GM18873 (cell line): ENCODE measurements around the gene MTHFD1L.

Experiments
- ATAC-seq: cut with Tn5 transposase; IDR thresholded peaks from one replicate; pipeline ENCODE4 v1.9.1; 2021; ENCODE audit warnings: mild to moderate bottlenecking, moderate library complexity, moderate number of reproducible peaks; ENCODE audit not compliant: unreplicated experiment, low FRiP score

MTHFD1L gene

GRCh38 chr6:150897400-150897943 lies 32.0 kb downstream of the MTHFD1L start:
- no peak for ATAC-seq

GRCh38 chr6:150898399-150899170 lies 33.1 kb downstream of the MTHFD1L start:
- ATAC-seq, result no peak

DNA sequence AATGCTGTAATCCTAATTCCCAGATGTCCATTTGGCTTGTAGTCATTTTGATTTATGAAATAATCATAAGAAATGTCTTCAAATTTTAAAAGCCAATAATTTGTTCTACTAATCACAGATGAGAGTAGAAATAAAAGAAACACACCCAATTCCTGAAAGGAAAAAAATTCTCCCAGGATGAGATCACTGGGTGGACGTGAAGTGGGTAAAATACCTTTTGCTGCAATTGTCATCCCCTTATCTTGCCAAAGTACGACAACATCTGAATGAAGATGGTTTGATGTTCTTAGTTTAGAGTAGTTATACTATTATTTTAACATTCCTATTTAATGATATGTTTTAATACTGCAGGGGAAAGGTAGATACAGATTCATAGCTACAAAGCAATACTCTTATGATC lies 33.7 kb downstream of the MTHFD1L start:
- no peak for ATAC-seq

DNA sequence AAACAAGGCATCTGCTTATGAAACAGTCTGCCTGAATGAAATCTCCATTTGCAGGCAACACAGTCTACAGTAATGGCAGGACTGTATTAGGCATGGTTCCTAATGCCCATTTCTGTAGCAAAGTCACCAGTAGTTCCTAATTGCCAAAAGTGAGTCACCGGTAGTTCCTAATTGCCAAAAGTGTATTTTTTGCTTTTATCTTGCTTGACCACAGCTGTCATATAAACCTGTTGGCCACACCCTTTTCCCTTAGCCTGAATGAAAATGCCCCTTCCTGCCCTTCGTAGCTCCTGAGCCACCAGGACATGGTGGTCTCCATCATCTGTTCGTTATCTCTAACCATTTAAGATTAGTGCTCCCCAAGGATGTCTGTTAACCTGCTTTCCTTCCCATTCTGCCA lies 34.5 kb downstream of the MTHFD1L start:
- ATAC-seq, result no peak

DNA sequence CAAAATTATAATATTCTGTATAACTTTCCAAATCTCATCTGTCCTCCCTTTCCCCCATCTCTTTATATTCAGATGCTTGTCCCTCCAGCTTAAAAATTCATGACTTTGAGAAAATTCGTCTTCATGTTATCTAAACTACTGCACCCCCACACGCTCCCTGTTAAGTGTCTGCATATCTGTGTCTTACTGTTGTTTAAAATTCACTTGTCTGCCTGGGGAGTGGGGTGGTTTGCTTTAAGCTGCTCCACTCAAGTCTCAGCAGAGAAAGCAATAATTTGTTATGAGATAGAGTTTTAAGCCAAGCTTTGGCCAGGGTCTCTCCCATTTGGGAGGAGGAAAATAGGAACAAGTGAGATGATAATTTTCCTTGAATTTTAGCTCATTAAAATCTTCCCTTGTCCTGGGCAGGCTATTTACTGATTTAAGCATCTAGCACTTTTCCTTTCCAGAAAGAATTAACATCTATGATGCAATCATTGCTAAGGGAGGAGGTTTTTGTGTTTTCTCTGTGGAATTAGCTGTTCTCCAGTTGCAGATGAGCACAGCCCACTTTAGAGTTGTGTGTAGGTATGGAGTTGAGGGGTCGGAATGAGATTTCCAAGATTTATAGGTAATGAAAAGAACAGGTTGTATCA lies 36.8 kb downstream of the MTHFD1L start:
- no peak for ATAC-seq

DNA sequence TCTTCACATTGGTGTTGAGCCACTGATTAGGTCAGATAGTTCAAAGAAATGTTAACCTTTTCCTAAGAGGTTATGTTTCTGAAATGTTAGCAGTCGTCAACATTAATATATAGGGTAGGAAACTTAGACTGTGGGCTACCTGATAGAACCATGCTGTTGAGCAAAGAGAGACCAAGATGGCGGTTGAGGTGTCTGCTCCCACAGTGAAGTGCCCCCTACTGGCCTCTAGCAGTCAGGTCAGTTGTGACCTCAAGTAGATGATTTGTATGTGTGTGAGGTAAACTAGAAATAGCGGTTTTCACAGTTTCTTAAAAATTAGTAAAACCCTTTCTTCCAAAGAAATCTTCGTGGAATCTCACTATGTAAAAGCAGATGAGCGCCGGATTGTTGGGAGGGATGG lies 40.3 kb downstream of the MTHFD1L start:
- no peak for ATAC-seq

- ATAC-seq, result no peak
These were observed 41.3 kb downstream of the MTHFD1L start for GRCh38 chr6:150906641-150907326.

DNA sequence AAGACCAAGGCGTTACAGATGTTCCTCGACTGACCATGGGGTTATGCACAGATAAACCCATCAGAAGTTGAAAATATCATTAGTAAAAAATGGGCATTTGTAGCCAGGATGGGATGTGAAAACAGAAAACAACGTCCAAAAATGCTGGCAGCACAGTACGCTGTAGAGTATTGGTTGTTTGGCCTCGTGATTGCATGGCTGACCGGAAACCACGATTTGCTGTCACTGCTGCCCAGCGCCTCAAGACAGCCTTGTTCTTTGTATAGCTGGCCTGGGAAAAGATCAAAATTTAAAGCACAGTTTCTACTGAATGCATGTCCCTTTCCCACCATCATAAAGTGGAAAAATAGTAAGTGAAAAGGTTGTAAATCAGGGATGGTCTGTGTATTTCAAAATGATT lies 41.9 kb downstream of the MTHFD1L start:
- ATAC-seq, result no peak

DNA sequence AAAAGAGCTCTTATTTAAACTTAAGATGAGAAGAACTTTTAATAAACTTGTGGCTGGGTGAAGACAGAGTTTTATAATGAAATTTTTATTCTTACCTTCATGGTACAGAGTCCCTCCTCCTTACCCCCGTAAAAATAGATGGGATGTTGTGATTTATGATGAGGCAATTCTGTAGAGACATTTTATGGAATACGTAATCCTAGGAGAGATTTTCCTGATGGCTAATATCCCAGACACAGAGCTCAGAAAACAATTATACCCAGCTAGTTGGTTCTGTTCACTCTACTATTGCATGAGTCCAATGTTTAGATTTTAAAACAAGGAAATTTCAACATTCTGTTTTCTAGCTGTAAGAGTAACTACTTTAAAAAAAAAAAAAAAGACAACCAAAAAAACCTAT lies 43.4 kb downstream of the MTHFD1L start:
- no peak for ATAC-seq

DNA sequence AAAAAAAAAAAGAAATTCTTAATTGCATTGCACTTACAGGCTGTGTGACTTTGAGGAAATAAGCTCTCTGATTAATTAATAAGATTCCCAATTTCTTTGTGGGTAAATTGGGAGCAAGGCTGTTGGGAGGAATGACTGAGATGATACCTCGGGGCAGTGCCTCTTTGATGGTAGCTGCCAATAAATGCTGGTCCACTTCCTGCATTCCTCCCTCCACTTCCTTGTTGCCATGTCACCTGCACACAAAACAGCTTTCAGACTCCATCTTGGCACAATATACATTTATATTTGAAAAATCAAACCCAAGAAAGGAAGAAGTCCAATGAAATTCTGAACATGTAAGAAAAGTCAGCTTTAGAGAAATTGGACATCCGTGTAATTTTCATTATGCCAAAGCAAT lies 45.1 kb downstream of the MTHFD1L start:
- ATAC-seq, result no peak

GRCh38 chr6:150914372-150914771 lies 48.9 kb downstream of the MTHFD1L start:
- no peak for ATAC-seq

- no peak for ATAC-seq
These were observed 49.8 kb downstream of the MTHFD1L start for GRCh38 chr6:150915131-150915879.

GRCh38 chr6:150915880-150916265 lies 50.4 kb downstream of the MTHFD1L start:
- ATAC-seq, result no peak

GRCh38 chr6:150919938-150920337 lies 54.4 kb downstream of the MTHFD1L start:
- no peak for ATAC-seq

DNA sequence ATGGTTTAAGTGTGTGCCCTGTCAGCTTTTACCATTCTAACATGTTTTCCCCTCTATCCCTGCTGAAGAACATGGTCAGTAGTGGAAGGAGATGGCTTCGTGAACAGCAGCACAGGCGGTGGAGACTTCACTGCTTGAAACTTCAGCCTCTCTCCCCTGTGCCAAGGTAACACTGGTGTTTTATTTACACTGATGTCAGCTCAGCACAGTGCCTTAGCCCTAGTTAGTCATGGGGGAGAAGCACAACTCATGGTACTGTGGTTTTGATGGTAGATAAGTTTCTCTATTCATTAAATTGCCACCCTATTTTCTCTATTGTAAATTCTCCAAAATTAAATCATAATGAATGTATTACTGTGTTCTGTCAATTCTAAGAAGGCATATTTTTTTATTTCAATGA lies 56.6 kb downstream of the MTHFD1L start:
- ATAC-seq, result no peak

GRCh38 chr6:150924808-150925589 lies 59.5 kb downstream of the MTHFD1L start:
- no peak for ATAC-seq

DNA sequence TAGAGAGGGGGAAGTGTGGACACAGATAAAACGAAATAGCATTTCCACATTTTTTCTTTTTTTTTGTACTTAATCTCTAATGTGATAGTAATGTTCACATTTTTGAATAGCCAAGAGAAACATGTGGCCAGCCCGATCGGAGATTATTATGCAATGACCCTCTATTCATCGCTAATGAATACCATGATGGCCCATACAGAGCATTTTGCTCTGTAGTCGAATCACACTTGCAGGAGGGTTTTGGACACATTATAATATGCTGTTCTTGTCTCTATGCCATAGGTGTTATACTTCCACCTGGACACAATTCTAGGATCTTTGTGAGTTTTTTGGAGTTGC lies 60.1 kb downstream of the MTHFD1L start:
- ATAC-seq, result no peak

DNA sequence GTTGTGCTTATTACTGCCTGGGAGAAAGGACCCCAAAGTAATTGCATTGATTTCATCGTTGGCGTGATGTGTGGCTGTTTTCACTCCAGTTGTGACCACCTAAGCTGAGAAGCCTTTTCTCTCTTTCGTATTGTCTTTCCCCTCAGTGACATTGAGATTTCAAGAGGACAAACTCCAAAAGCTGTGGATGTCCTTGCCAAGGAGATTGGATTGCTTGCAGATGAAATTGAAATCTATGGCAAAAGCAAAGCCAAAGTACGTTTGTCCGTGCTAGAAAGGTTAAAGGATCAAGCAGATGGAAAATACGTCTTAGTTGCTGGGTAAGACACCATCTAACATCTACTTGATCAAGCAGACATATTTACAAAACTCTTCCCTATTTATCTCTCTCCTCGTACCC lies 60.5 kb downstream of the MTHFD1L start:
- no peak for ATAC-seq

DNA sequence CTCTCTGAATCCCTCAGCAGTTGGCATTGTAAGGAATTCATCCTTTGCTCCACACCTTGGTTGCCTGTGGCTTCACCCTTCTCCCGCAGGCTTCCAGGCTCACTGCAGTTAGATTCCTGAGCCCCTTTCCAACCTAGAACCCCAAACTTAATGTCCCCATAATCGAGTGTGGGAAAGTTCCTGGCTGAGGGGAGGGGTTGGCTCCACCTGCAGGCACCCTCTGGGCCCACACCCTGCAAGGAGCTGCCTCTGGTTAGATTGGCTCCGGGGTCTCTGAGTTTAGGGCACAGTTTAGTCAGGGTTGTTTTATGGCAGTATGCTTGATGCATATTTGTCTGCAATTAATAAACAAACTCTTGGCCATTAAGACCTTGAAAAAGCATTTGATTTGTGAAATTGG lies 63.4 kb downstream of the MTHFD1L start:
- no peak for ATAC-seq

DNA sequence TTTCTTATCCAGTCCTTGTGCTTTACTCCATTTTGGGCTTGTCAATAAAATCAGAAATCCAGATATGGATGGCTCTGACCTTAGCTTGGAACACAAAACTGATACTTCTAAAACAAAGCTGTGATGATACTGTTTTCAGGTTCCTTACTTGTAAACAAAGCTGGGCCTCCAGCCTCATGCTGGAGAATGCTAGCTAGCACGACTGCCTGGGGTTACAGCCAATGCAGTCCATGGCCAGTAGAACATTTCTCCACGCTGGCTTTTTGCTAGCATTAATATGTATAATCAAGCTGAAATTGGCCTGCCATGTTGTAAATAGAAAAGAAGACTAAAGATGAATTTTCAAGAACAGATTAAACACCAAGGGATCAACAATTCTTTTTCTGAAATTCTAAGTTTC lies 63.9 kb downstream of the MTHFD1L start:
- ATAC-seq, result no peak
